ENCODE results near the gene SUOX.

Gene SUOX

GRCh38 chr12:55966408-55967281 is 30.4 kb upstream of the SUOX start, which contains the start of gene CDK2:
TSS of gene CDK2 (plus strand) at chr12:55966830. CDS start at chr12:55967009, 179 bp downstream.
- H3K27ac ChIP-seq = peak within 1 kb of the TSS; percentile 82
- TF ChIP-seq CTCF (conservative IDR thresholded peaks at IDR 0.05) = no peak

GRCh38 chr12:55969356-55969755 is 27.7 kb upstream of the SUOX start:
- no peak overlapping the region for H3K27ac ChIP-seq
- TF ChIP-seq CTCF (conservative IDR thresholded peaks at IDR 0.05) = no peak

GRCh38 chr12:55970775-55971174 is 26.3 kb upstream of the SUOX start:
- TF ChIP-seq CTCF (conservative IDR thresholded peaks at IDR 0.05) = no peak
- no peak overlapping the region for H3K27ac ChIP-seq

- peak overlapping the region; percentile 96 for H3K27ac ChIP-seq
- TF ChIP-seq CTCF (conservative IDR thresholded peaks at IDR 0.05) = no peak
These were observed 25.0 kb upstream of the SUOX start for GRCh38 chr12:55972042-55972441.

GRCh38 chr12:55972456-55972855 is 24.6 kb upstream of the SUOX start:
- peak overlapping the region; percentile 96 for H3K27ac ChIP-seq
- no peak for TF ChIP-seq CTCF (conservative IDR thresholded peaks at IDR 0.05)

GRCh38 chr12:55972911-55973598 is 24.0 kb upstream of the SUOX start:
- H3K27ac ChIP-seq = peak overlapping the region; percentile 96
- no peak for TF ChIP-seq CTCF (conservative IDR thresholded peaks at IDR 0.05)

GRCh38 chr12:55973599-55974307 is 23.3 kb upstream of the SUOX start, which contains the start of gene RAB5B:
TSS of gene RAB5B (plus strand) at chr12:55974078. CDS start at chr12:55986961, 12,883 bp downstream.
- peak within 1 kb of the TSS; percentile 96 for H3K27ac ChIP-seq
- no peak for TF ChIP-seq CTCF (conservative IDR thresholded peaks at IDR 0.05)
